Adrenal gland (tissue), 12 donors: ENCODE data around the gene SCAMP2. TPM values are rescaled to one million over a fixed set of nuclear protein-coding genes. Genes with fewer than 3 reads are reported as not detected.

ENCODE experiments used
- DNase-seq, 7 donors: peaks; one replicate each; pipeline ENCODE4 v3.0.0-alpha.2; 2019 to 2020
- H3K27ac ChIP-seq, 5 donors: fragments of 200-600 bp; sonication (generic) in 4 of 5; 1 replicate in 3 of 5; 2 replicates in 2 of 5; pipeline versions ENCODE4 v1.5.1 to v1.8.0; 2016 to 2020; ENCODE audit warnings: mild to moderate bottlenecking in 1 of 5
- H3K27me3 ChIP-seq: fragments of 200-600 bp; 2 replicates; pipeline ENCODE4 v1.8.0; 2021
- H3K36me3 ChIP-seq, 2 donors: fragments of 200-600 bp; replicated peaks in 1 of 2; 1 replicate in 1 of 2; 2 replicates in 1 of 2; pipeline versions ENCODE4 v1.5.1 to v1.8.0; 2018 to 2022
- H3K4me1 ChIP-seq, 2 donors: fragments of 200-600 bp; replicated peaks in 1 of 2; 1 replicate in 1 of 2; 2 replicates in 1 of 2; pipeline versions ENCODE4 v1.5.1 to v1.8.0; 2018 to 2021
- H3K4me3 ChIP-seq, 4 donors: fragments of 200-600 bp; sonication (generic) in 3 of 4; one replicate each; pipeline ENCODE4 v1.5.1; 2016 to 2018
- H3K9me3 ChIP-seq, 3 donors: fragments of 200-600 bp; sonication (generic) in 1 of 3; replicated peaks in 1 of 3; 1 replicate in 2 of 3; 2 replicates in 1 of 3; pipeline versions ENCODE4 v1.5.1 to v1.8.0; 2016 to 2021
- POLR2A ChIP-seq, 2 donors: fragments of 450-650 bp; IDR thresholded peaks; one replicate each; pipeline ENCODE4 v1.6.1; 2017; ENCODE audit warnings: antibody characterized with exemption in 2 of 2, mild to moderate bottlenecking in 2 of 2, moderate library complexity in 1 of 2
- WGBS, 4 donors: extraction: QIAGEN DNeasy Blood & Tissue Kit in 2 of 4; methylation state at CpG; one replicate each; pipeline versions ENCODE4 v1.1.5 to v1.1.7; 2013 to 2017; 5-methylcytosine and 5-hydroxymethylcytosine counted together
- intact Hi-C, 2 donors: fragments of 100-400 bp; cut with DNase I; formaldehyde crosslinking; loops; one replicate each; pipeline versions ENCODE4 v1.14.1 to v1.15.0; 2022 to 2023
- polyA plus RNA-seq, 3 donors: library from polyadenylated mRNA; stranded (reverse); fragments of 200-250 nt in 2 of 3; fragments of 350-450 nt in 1 of 3; fragmentation: Illumina TruSeq in 1 of 3; extraction: RNeasy Lipid Tissue Mini Kit (QIAGEN cat#74804) in 1 of 3; gene quantifications; one replicate each; pipeline ENCODE4 v1.2.3, GENCODE V29; 2013 to 2014
- total RNA-seq, 9 donors: library from RNA; depleted of rRNA in 4 of 9; stranded (reverse); fragments of >200 nt in 4 of 9; fragments of 120-200 nt in 1 of 9; fragmentation: NEBNext Ultra II Directional in 1 of 9; extraction: Animal tissue kit (Norgen Biotek cat#: 25700) in 1 of 9; gene quantifications; one replicate each; pipeline versions ENCODE4 v1.1.0 to v1.2.4, GENCODE V29; 2013 to 2023
- TF ChIP-seq, protein P1 (sequence below), 6 experiments: fragments of 450-650 bp in 4 of 6; fragments of 200-600 bp in 2 of 6; sonication (generic) in 1 of 6; IDR thresholded peaks; 1 replicate in 5 of 6; 2 replicates in 1 of 6; pipeline versions ENCODE4 v1.5.1 to v1.8.0; 2016 to 2021; ENCODE audit warnings: antibody characterized with exemption in 6 of 6, mild to moderate bottlenecking in 2 of 6, moderate library complexity in 1 of 6
- donor health status: healthy with polysubstance abuse.
- donor health status: Bipolar disorder and iron deficiency.
- donor health status: DM: yes; HTN: yes; CAD: no.
- donor health status: DM: no; HTN: no; CAD: no.
- donor health status: DM: no; HTN: no; CAD: no.
- donor health status: DM: yes; HTN: yes; CAD: no.

The SCAMP2 gene
- total and polyA plus RNA-seq, 12 donors = 29.5 to 185 (median 98.7) TPM

DNA sequence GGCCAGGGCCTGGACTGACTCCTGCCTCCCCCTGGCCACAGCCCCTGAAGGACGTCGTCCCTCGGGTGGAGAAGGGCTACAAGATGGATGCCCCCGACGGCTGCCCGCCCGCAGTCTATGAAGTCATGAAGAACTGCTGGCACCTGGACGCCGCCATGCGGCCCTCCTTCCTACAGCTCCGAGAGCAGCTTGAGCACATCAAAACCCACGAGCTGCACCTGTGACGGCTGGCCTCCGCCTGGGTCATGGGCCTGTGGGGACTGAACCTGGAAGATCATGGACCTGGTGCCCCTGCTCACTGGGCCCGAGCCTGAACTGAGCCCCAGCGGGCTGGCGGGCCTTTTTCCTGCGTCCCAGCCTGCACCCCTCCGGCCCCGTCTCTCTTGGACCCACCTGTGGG is 70.9 kb downstream of the SCAMP2 start:
- no peak for DNase-seq
- Histone ChIP-seq H3K4me3 (no peak overlapping the region), H3K4me1 (peaks cover 5 to 6% of the 10 kb centered on the region in 2 donors), H3K36me3 (peaks cover 0 to 42% of the 10 kb centered on the region in 2 donors), H3K27ac (no peak overlapping the region), H3K27me3 (no peaks in the 10 kb centered on the region), H3K9me3 (no peaks in the 10 kb centered on the region)
- WGBS, 4 donors = 90 to 92% (median 92%) methylated on average over 5 to 20 of the region's 20 CpGs
- intact Hi-C loops = no loop called here
- no peak for TF ChIP-seq POLR2A (IDR thresholded peaks at IDR 0.05)
- TF ChIP-seq, protein P1, sequence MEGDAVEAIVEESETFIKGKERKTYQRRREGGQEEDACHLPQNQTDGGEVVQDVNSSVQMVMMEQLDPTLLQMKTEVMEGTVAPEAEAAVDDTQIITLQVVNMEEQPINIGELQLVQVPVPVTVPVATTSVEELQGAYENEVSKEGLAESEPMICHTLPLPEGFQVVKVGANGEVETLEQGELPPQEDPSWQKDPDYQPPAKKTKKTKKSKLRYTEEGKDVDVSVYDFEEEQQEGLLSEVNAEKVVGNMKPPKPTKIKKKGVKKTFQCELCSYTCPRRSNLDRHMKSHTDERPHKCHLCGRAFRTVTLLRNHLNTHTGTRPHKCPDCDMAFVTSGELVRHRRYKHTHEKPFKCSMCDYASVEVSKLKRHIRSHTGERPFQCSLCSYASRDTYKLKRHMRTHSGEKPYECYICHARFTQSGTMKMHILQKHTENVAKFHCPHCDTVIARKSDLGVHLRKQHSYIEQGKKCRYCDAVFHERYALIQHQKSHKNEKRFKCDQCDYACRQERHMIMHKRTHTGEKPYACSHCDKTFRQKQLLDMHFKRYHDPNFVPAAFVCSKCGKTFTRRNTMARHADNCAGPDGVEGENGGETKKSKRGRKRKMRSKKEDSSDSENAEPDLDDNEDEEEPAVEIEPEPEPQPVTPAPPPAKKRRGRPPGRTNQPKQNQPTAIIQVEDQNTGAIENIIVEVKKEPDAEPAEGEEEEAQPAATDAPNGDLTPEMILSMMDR (IDR thresholded peaks at IDR 0.05) = no peak

DNA sequence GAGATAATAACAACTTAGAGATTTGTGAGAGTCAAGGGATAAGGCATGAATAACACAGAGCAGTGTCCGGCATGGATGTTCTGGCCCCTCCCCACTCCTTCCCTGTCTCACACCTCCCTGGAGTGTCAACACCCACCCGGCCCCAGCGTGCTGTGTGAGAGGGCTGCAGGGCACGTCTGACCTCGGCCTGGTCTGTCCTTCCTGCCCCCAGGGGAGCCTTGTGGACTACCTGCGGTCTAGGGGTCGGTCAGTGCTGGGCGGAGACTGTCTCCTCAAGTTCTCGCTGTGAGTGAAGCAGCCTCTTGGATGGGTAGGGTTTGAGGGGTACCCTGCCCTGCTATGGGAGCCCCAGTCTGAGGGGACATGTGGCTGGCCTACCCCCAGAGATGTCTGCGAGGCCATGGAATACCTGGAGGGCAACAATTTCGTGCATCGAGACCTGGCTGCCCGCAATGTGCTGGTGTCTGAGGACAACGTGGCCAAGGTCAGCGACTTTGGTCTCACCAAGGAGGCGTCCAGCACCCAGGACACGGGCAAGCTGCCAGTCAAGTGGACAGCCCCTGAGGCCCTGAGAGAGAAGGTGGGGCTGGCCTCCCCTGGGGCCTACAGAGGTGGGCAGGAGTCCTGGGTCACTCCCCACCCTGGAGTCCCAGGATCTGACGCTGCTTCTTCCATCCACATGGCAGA is 71.7 kb downstream of the SCAMP2 start:
- Histone ChIP-seq H3K36me3 (peaks cover 0 to 42% of the 10 kb centered on the region in 2 donors), H3K9me3 (no peaks in the 10 kb centered on the region), H3K27me3 (no peaks in the 10 kb centered on the region), H3K4me1 (no peaks in the 10 kb centered on the region), H3K27ac (no peak overlapping the region), H3K4me3 (no peak overlapping the region)
- TF ChIP-seq, protein P1 (IDR thresholded peaks at IDR 0.05) = no peak
- TF ChIP-seq POLR2A (IDR thresholded peaks at IDR 0.05) = no peak
- no peak for DNase-seq
- intact Hi-C loops = no loop called here
- WGBS, 4 donors = 87 to 90% (median 89%) methylated on average over 7 to 18 of the region's 18 CpGs

DNA sequence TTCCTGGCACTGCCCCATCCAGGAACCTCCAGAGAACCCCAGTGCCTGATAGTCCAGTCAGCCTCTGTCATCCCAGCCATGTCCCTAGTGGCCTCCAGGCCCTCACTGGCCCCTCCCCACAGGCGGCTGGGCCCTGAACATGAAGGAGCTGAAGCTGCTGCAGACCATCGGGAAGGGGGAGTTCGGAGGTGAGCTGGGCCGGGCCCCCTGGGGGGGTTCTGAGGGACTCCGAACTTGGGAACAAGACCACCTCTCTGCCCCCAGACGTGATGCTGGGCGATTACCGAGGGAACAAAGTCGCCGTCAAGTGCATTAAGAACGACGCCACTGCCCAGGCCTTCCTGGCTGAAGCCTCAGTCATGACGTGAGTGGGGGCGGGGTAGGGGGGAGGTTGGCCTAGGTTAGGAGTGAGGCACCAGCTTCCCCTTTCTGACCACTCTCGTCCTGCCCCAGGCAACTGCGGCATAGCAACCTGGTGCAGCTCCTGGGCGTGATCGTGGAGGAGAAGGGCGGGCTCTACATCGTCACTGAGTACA is 72.5 kb downstream of the SCAMP2 start:
- no peaks in the 10 kb centered on the region for H3K9me3 ChIP-seq
- peaks cover 0 to 42% of the 10 kb centered on the region in 2 donors for H3K36me3 ChIP-seq
- H3K4me1 ChIP-seq = no peaks in the 10 kb centered on the region
- no peak overlapping the region for H3K27ac ChIP-seq
- H3K27me3 ChIP-seq = no peaks in the 10 kb centered on the region
- H3K4me3 ChIP-seq = no peak overlapping the region
- DNase-seq = no peak
- intact Hi-C loops = no loop called here
- TF ChIP-seq, protein P1 (IDR thresholded peaks at IDR 0.05) = no peak
- no peak for TF ChIP-seq POLR2A (IDR thresholded peaks at IDR 0.05)
- 71 to 84% (median 81%) methylated on average over 7 to 20 of the region's 20 CpGs for WGBS, 4 donors

DNA sequence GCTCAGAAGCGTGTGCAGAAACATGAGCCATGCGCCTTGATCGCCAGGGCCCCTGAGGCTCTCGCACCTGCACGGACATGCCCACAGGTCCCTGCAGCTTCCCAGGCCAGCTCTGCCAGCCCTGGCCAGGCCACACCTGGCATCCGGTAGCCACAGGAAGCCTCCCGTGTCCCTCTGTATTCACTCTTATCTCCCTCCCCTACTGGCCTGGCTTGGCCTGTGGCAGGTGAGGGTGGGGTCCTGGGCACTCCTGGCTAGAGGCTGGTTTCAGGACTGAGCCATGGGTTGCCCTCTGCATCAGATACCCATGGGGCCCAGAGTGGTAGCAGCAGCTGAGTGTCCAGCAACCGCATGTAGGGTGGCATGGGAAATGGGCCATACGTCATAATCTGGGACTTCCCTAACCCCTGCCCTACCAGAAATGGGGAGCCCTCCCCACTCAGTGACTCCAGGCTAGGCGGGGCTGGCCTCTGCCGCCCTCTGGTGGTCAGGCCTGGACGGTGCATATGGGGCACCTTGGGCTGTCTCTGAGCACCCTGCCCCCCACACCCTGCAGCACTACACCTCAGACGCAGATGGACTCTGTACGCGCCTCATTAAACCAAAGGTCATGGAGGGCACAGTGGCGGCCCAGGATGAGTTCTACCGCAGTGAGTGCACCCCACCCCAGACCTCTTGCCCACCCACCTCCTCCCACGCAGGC is 73.2 kb downstream of the SCAMP2 start:
- peak; percentile 69 to 88 (median 79) for DNase-seq
- Histone ChIP-seq H3K27ac (no peak overlapping the region), H3K36me3 (peaks cover 0 to 42% of the 10 kb centered on the region in 2 donors), H3K27me3 (no peaks in the 10 kb centered on the region), H3K9me3 (no peaks in the 10 kb centered on the region), H3K4me3 (no peak overlapping the region), H3K4me1 (no peaks in the 10 kb centered on the region)
- intact Hi-C loops = no loop called here
- 29 to 73% (median 49%) methylated on average over 3 to 18 of the region's 18 CpGs for WGBS, 4 donors
- TF ChIP-seq, protein P1 (IDR thresholded peaks at IDR 0.05) = peak; percentile 92 to 96 (median 94)
- TF ChIP-seq POLR2A (IDR thresholded peaks at IDR 0.05) = no peak
